GM19438 (cell line): ENCODE measurements around the gene BICD1.
A peak's percentile ranks its signal among the peaks of the same experiment; 100 is the strongest.

Source experiments
- ATAC-seq: cut with Tn5 transposase; IDR thresholded peaks from one replicate; pipeline ENCODE4 v1.9.1; 2021; ENCODE audit warnings: low read depth; ENCODE audit not compliant: unreplicated experiment

BICD1 gene

GRCh38 chr12:32139064-32139421, 32.4 kb downstream of the BICD1 start:
- peak; percentile 89 for ATAC-seq

GRCh38 chr12:32140877-32141276, 34.2 kb downstream of the BICD1 start:
- ATAC-seq = no peak

GRCh38 chr12:32145096-32145495, 38.4 kb downstream of the BICD1 start:
- ATAC-seq = no peak

GRCh38 chr12:32146074-32146873, 39.6 kb downstream of the BICD1 start:
- ATAC-seq = peak; percentile 72

- ATAC-seq = no peak
Measured at GRCh38 chr12:32148372-32148771, 41.7 kb downstream of the BICD1 start.

- ATAC-seq = no peak
Measured at GRCh38 chr12:32149489-32149888, 42.8 kb downstream of the BICD1 start.

GRCh38 chr12:32151086-32151485, 44.4 kb downstream of the BICD1 start:
- no peak for ATAC-seq

- no peak for ATAC-seq
Measured at GRCh38 chr12:32151552-32151951, 44.9 kb downstream of the BICD1 start.

GRCh38 chr12:32155041-32155440, 48.4 kb downstream of the BICD1 start:
- ATAC-seq = no peak

GRCh38 chr12:32155961-32156529, 49.4 kb downstream of the BICD1 start:
- ATAC-seq = no peak

- ATAC-seq = no peak
Measured at GRCh38 chr12:32158525-32158924, 51.9 kb downstream of the BICD1 start.

GRCh38 chr12:32159381-32159780, 52.7 kb downstream of the BICD1 start:
- no peak for ATAC-seq

GRCh38 chr12:32159925-32160324, 53.3 kb downstream of the BICD1 start:
- ATAC-seq = no peak

GRCh38 chr12:32161058-32161457, 54.4 kb downstream of the BICD1 start:
- ATAC-seq = no peak

- ATAC-seq = no peak
Measured at GRCh38 chr12:32163596-32163995, 56.9 kb downstream of the BICD1 start.

- no peak for ATAC-seq
Measured at GRCh38 chr12:32166510-32166909, 59.9 kb downstream of the BICD1 start.

GRCh38 chr12:32170437-32170998, 63.9 kb downstream of the BICD1 start:
- ATAC-seq = no peak

- no peak for ATAC-seq
Measured at GRCh38 chr12:32171211-32171610, 64.6 kb downstream of the BICD1 start.

GRCh38 chr12:32176606-32177005, 70.0 kb downstream of the BICD1 start:
- ATAC-seq = no peak

- no peak for ATAC-seq
Measured at GRCh38 chr12:32178341-32179010, 71.8 kb downstream of the BICD1 start.

GRCh38 chr12:32179011-32179395, 72.4 kb downstream of the BICD1 start:
- no peak for ATAC-seq
